Hepatic stellate cell (primary cell): ENCODE results near the gene GPR152.
A peak's percentile ranks its signal among the peaks of the same experiment; 100 is the strongest.

Experiments
- DNase-seq: peaks from one replicate; pipeline ENCODE4 v3.0.0; 2011; ENCODE audit warnings: low spot score

Gene GPR152

DNA sequence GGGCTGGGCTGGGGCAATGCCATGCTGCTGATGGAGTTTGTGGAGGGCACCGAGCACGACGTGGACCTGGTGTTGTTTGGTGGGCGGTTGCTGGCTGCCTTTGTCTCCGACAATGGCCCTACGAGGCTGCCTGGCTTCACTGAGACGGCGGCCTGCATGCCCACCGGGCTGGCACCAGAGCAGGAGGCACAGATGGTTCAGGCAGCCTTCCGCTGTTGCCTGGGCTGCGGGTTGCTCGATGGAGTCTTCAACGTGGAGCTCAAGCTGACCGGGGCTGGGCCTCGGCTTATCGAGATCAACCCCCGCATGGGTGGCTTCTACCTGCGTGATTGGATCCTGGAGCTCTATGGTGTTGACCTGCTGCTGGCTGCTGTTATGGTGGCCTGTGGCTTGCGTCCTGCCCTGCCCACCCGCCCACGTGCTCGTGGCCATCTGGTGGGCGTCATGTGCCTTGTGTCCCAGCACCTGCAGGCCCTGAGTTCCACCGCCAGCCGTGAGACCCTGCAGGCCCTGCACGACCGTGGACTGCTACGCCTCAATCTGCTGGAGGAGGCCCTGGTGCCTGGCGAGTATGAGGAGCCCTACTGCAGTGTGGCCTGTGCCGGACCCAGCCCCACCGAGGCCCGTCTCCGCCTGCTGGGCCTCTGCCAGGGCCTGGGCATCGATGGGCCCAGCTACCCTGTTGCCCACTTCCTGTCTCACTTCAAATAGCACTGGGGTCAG is 28.5 kb downstream of the GPR152 start:
- DNase-seq = no peak

DNA sequence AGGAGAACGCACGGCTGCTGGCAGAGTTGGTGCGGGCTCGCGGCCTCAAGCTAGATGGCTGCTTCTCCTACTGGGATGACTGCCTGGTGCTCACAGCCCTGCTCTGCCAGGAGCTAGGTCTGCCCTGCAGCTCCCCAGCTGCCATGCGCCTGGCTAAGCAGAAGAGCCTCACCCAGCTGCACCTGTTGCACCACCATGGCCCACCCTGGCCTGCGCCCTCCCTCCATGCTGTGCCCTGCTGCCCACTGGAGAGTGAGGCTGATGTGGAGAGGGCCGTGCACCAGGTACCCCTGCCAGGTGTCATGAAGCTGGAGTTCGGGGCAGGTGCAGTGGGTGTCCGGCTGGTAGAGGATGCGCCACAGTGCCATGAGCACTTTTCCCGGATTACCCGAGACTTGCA is 29.1 kb downstream of the GPR152 start:
- no peak for DNase-seq

DNA sequence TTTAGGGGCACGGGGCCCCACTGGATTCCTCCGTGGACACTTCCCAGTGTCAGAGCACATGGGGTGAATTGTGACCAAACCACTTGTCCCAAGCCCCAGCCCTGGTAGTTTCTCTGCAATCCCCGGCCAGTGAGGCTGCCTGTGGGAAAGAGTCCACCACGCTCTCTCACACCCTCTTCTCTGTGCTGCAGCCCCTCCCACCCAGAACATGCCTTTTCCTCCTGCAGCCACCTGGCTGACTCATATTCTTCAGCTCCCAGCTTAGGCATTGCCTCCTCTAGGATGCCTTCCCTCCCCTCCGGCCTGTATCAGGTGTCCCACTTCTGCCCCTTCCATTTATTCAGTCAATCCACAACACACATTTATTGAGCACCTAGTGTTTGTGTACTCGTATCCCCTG is 29.6 kb downstream of the GPR152 start:
- no peak for DNase-seq

DNA sequence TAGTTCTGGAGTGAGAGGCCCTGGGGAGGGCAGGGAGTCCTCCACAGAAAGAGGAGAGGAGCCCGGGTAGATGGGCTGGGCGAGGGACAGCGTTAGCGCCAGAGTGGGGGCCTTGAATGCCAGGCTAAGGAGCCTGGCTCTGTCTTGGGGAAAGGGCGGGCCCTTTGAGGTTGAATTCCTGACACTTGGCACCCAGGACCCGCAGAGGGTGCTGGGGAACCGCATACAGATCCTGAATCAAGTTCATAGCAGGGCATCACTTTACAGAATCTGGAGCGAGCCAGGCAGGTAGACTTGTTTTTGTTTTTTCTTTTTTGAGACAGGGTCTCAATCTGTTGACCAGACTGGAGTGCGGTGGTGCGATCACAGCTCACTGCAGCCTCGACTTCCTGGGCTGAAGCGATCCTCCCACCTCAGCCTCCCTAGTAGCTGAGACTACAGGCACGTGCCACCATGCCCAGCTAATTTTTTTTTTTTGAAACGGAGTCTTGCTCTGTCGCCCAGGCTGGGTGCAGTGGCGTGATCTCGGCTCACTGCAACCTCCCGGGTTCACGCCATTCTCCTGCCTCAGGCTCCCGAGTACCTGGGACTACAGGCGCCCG is 31.0 kb downstream of the GPR152 start:
- DNase-seq = no peak

DNA sequence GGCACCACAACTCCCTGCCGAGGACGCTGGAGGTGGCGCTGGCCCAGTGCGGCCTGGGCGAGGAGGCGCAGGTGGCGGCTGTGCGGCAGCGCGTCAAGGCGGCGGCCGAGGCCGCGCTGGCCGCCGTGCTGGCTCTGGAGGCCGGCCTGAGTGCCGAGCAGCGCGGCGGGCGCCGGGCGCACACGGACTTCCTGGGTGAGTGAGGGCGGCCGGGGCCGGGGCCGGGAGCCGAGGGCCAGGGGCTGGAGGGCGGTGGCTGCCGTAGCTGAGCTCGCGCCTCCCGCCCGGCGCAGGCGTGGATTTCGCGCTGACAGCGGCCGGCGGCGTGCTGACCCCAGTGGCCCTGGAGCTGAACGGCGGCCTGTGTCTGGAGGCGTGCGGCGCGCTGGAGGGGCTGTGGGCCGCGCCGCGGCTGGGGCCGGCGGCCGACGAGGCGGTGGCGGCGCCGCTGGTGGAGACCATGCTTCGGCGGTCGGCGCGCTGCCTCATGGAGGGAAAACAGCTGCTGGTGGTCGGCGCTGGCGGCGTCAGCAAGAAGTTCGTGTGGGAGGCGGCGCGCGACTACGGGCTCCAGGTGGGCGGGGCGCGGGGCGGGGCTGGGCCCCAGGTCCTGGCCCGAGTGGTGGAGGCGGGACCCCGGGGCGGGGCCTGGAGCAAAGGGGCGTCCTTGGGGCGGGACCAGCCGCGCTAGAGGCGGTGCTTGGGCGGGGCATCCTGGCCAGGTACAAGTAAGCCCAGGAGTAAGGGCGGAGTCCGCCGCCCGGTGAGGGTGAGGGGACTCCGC is 31.7 kb downstream of the GPR152 start:
- DNase-seq = peak; percentile 99

DNA sequence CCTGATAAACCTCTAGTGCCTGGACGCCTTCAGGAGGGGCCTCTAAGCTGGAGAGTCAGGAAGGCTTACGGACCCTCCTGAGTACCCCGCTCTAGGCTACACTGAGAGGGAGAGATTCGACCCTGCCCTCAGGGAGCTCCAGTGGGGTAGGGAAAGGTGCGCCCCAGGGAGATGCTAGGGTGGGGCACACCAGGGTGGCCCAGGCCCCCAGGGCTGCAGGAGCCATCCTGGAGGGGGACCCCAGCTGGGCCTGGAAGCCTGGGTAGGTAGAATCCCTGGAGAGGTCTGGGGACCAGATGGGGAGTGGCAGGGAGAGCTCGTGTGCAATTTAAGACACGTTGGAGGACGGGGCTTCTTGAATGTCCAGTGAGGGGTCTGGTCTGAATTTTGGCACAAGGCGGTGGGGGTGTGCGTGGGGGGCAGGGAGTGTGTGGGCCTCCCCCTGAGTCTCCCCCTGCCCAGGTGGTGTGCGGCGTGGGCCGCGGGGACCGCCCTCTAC is 32.3 kb downstream of the GPR152 start:
- no peak for DNase-seq

DNA sequence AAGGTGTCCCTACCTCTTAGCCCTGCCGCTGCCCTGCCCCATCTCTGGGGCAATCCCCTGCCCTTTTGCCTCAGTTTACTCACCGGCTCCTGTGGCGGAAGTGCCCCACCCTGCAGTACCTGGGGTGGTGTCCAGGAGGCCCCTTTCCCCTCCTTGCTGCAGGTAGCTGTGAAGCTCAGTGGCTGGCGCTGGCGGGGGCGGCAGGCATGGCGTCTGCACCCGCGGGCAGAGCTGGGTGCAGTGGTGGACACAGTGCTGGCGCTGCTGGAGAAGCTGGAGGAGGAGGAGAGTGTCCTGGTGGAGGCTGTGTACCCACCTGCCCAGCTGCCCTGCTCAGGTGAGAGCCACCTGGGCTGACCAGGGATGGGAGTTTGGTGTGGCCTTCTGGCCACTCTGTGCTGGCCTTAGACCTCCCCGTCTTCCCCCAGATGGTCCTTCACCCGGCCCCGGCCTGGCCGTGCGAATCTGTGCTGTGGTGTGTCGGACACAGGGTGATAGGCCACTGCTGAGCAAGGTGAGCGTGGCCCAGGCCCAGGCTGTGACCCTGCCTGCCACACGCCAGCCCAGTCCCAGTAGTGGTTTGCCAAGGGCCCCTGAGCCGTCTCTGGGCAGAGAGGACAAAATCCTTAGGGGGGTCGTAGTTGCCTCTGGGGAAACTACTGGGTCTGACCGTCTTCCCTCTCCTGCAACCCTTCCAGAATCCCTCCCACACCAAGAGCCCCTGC is 33.0 kb downstream of the GPR152 start:
- DNase-seq = no peak

DNA sequence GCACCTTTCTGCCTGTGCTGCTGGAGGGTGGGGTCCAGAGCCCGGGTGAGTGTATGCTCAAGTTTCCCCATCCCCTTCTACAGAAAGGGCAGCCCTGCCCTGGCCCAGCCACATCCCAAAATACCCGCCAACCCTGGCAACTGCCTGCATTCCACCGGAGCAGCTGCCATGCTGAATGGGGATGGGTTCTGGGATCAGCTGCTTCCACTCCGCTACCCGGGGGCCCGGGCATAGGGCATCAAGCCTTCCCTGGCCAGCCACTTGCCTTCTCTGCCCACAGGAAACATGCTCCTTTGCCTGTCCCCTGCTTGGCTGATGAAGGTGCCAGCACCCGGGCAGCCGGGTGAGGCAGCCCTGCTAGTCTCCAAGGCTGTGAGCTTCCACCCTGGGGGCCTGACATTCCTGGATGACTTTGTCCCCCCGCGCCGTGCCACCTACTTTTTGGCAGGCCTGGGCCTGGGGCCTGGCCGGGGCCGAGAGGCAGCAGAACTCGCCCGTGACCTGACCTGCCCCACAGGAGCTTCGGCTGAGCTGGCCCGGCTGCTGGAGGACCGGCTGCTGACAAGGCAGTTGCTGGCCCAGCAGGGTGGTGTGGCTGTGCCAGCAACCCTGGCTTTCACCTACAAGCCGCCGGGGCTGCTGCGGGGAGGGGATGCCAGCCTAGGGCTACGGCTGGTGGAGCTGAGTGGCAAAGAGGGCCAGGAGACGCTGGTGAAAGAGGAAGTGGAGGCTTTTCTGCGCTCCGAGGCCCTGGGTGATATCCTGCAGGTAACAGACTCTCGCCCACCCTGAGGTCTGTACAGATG is 33.9 kb downstream of the GPR152 start:
- no peak for DNase-seq

DNA sequence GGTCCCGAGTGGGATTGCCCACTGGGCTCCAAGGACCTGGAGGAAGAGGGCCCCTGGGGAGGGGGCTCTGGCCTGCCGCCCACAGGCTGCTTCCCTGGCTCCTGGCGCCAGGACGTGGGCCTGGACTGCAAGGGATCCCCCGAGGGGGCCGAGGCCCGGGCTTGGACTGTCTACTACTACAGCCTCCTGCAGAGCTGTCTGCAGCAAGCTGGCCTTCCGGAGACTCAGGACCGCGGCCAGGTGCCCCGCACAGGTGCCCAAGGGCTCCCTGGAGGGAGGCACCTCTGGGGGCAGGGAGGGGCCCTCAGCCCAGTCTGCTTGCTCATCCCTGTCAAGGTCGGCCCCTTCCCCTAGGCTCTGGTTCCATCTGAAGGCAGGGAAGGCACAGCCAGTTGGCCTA is 35.1 kb downstream of the GPR152 start:
- DNase-seq = no peak

DNA sequence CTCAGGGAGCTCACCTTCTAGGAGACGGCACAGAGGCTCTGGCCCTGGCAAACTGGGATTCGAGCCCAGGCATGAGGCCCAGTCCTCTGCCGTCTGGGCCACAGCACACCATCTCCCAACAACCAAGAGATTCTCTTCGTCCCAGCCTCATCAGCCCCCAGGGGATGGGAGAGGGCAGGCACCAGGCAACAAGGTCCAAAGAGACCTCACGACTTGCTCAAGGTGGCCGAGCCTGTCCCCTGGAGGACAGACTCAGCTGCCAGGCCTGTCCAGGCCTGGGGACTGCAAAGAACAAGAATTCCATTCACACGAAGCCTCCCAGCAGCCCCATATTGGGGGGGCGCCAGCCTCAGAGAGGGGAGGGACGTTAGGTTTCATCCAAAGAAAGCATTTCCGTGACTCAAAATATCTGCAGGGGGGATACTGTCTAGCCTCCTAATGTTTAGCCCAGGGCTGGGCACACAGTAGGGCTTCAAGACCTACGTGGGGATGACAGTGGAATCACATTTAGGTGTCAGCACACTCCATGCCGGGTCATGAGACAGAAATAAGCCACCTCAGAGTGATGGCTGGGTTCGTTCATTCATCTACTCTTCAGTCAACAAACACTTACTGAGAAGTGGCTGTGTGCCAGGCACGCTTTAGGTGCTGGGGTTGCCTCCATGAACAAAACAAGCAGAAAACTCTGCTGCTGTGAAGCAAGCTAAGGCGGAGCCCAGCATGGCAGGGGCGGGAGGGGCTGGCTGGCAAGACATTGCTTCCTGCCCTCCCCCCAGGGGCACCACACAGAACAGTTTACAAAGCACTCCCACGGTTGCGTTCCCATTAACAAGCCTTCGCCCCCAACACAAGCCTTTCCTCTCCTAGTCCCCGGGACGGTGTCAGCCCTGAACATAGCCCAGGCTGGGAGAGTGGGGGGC is 35.9 kb downstream of the GPR152 start:
- DNase-seq = no peak

DNA sequence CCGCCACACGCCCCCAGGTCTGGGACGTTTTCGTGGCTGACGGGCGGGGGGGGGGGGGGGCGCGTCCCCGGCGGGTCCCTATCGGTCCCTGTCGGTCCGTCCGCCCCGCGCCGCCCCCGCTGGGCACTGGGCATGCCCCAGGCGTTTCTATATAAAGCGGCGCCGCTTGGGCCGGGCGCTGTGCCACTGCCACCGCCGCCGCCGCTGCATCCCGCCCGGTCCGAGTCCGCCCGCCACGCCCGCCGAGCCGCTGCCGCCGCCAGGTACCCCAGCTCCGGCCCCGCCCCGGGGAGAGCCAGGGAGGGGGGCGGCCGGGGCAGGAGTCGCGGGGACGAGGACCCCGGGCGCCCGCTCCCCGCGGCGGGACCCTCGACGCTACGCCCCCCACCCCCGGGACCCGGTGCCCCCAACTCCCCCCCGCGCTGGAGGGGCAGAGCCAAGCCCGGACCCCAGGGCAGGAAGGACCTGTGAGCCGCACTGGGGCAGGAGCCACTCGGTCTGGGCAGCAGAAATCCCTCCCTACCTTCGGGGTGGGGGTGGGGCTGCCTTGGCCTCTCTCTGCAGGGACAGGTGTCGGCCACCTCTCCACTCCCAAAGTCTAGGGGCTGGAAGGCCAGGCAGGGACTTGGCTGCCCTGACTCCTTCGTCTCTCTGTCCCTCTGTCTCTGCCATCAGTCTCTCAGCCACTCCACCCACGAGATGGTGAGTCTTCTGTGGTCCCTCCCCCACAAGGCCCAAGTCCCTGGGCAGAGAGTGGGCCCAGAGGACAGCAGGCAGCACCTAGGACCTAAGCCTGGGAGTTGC is 36.8 kb downstream of the GPR152 start, which contains the start of gene CARNS1:
Gene CARNS1 (plus strand): TSS at position 178 of the 804 bp plus-strand sequence. CDS start 522 bp downstream, at position 700.
- DNase-seq = no peak

DNA sequence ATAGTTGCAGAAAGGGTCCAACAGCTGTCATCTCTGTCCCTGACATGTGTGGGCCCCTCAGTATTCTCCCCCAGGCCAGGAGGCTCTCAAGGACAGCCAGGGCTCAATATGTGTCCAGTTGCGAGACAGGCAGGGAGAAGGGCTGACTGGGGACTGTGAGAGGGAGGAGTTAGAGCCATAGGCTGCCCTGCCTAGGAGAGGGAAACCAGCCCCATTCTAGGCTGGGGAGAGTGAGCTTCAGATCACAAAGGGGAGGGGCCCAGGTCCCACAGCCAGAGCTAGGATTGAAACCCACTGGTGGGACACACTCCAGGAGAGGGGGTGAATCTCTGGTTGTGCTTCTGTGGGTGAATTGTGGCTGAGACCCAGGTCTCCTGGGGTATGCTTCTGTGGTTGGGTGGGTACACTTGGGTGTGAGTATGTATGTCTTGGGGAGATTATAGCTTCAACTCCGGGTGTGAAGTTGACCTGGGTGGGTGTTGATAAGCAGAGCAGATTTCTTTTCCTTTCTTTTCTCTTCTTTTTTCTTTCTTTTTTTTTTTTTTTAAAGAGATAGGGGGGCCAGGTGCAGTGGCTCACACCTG is 39.2 kb downstream of the GPR152 start:
- DNase-seq = no peak

DNA sequence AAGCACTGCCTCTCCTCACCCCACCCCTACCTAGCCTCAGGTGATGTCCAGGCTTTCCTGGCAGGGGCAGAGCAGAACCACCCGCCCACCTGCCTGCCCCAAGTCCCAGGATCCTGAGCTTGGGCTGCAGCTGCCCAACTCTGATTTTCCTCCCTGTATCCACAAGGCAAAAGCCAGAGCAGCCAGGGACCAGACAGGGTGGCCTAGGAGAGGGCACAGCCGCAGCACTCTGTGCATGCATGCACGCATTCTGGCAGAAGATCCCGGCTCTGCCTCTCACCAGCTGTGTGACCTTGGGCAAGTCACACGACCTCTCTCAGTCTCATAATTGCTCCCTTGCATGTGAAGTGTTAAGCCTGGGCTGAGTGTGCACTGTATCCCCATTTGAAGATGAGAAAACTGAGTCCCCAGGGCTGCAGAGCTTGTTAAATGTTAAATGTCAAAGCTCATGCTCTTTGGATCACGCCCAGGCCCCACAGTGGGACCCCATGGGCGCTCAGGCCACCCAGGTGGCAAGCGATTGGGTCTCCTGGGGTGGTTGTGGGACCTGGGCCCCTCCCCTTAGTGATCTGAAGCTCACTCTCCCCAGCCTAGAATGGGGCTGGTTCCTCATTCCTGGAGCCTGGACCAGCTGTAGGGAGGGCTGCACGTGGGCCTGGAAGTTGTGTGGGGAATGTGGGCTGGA is 39.9 kb downstream of the GPR152 start:
- DNase-seq = no peak

DNA sequence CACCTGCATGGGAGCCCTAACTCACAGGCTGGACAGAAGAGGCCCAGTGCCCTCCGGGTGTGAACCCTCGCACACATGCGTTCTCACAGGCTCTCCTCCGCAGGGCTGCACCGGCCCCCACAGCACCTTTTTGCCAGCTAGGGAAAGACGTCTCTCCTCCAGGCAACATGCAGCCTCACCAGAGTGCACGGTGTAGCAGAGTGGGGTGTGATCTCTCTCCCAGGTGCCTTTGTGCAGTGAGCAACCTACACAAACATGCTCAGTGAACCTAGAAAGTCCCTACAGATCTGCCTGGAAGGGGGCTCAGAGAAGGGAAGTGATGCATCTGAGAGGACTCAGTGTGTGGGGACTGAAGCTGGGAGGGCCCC is 40.8 kb downstream of the GPR152 start:
- DNase-seq = no peak

DNA sequence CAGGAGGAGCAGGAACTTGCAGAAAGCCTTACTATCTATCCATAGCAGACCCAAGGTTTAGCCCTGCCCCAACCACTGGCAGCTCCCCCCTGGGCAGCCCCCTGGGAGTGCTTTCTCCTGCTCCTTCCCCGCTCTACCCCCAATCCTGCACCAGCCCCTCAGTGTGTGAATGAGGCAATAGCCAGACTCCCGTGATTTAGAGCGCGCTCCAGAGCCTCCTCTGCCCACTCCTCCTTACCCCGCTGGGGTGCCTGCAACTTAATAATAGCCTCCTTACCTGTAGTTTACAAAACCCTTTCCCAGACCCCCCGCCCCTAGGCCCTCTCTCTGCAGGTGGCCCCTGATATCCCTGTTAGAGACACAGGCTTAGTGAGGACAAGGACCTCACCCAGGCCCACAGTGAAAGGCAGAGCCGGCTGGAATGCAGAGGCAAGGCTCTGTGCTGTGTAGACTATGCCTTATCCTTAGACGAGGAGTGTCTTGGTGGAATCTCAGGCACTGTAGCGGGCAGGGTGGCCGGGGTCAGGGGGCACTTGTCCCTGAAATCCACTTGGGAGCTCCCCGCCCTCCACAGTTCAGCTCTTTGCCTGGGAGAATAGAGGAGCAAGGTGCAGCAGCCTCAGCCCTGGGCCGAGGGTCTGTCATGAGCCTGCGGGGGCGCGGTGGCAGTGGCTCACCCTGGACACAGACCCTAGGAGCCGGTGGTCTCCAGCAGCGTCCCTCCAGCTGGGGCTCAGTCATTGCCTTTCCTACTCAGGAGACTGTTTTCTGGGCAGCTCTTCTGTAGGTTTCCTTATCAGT is 41.3 kb downstream of the GPR152 start:
- no peak for DNase-seq

DNA sequence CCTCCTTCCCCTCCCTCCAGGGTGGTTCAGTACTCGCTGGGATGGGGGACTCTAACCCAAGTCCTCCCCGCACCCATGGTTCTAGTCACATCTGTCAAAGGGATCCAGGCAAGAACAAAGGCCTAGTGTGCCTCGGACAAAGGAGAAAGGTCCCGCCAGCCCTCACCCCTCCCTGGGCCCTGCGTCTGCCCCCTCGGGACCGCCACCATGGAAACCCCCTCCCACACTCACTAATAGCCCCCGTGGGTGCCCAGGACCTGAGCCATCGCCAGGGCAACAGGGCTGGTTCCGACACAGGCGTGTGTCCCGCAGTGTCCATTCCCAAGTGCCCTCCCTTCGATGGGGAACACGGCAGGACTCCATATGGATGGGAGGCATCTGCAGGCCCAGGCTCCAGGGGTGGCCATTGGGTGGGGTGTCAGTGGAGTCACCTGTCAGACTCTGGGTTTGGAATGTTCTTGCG is 42.1 kb downstream of the GPR152 start:
- no peak for DNase-seq

DNA sequence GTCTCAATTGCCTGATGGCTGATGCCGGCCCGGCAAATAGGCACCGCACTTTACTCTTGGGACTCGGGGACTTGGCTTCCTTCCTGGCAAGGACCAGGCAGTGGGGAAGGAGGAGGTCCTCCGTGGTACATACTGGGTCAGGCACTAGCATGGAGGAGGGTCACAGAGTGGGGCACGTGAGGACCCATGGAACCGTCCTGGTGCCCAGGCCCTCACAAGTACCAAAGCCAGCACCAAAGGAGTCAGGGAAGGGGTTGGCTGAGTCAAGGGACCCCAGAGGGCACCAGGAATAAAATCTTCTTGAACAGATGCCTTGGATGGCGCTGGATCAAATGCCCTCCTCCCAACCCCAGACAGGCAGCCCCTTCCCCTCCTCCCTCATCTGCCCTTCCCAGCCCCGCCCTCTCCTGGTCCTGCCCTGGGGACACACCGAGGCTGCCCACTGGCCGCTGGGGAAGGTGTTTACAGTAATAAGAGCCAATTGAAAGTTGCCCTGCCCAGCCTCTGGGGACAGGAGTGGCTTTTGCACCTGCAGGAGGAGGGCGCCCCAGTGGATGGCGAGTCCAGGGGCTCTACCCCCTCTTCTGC is 42.7 kb downstream of the GPR152 start:
- no peak for DNase-seq
